Measurements from ENCODE around the gene NANOS3.
A peak's percentile ranks its signal among the peaks of the same experiment; 100 is the strongest.

The NANOS3 gene

DNA sequence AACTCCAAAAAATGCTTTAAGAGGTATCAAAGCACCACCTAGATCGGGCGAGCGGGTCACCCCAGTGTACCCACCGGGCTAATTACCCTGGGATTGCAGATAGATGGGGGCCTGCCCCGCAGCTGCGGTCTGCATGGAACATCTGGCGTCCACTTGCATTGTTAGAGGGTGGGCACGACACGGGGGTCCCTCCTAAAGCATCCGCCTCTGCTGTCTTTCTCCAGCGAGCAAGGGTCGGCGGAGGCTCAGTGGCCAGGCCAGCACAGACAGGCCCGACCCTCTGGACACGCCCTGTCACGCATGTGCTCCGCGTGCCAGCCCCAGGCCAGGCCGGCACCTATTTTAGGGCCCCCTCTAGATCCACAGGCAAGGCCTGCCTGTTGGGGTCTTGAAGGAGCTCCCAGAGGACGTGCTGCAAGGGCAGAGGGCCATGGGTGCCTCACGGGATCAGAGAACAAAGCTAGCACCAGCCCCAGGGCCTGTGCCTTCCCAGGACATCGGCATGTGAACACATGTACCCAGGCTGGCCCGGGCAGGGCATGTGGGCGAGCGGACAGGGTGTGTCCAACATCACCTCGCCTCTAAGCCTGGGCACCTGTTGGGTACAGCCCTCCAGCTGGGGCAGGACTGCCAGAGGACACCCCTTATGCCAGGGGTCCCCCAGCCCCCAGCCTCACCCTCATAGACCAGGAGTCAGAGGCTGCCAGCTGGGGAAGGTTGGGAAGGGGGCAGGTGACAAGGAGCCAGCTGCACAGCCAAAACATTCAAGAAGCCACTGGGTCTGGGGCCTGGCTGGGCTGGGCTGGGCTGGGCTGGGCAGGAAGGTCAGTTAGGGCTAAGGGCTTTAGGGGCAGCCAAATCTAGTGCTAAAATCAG is 35.6 kb upstream of the NANOS3 start:
- TF ChIP-seq, protein P1, sequence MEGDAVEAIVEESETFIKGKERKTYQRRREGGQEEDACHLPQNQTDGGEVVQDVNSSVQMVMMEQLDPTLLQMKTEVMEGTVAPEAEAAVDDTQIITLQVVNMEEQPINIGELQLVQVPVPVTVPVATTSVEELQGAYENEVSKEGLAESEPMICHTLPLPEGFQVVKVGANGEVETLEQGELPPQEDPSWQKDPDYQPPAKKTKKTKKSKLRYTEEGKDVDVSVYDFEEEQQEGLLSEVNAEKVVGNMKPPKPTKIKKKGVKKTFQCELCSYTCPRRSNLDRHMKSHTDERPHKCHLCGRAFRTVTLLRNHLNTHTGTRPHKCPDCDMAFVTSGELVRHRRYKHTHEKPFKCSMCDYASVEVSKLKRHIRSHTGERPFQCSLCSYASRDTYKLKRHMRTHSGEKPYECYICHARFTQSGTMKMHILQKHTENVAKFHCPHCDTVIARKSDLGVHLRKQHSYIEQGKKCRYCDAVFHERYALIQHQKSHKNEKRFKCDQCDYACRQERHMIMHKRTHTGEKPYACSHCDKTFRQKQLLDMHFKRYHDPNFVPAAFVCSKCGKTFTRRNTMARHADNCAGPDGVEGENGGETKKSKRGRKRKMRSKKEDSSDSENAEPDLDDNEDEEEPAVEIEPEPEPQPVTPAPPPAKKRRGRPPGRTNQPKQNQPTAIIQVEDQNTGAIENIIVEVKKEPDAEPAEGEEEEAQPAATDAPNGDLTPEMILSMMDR (IDR thresholded peaks at IDR 0.05; ENCODE audit: low read depth, low read length): no peak
- H3K4me3 ChIP-seq (ENCODE audit: low read depth, low read length): peak overlapping the region; percentile 93

GRCh38 chr19:13841962-13842290 is 35.0 kb upstream of the NANOS3 start:
- peak overlapping the region; percentile 93 for H3K4me3 ChIP-seq (ENCODE audit: low read depth, low read length)
- TF ChIP-seq, protein P1 (IDR thresholded peaks at IDR 0.05; ENCODE audit: low read depth, low read length): no peak

GRCh38 chr19:13842291-13843103 is 34.4 kb upstream of the NANOS3 start:
- peak overlapping the region; percentile 93 for H3K4me3 ChIP-seq (ENCODE audit: low read depth, low read length)
- TF ChIP-seq, protein P1 (IDR thresholded peaks at IDR 0.05; ENCODE audit: low read depth, low read length): no peak

GRCh38 chr19:13843104-13843921 is 33.6 kb upstream of the NANOS3 start:
- TF ChIP-seq, protein P1 (IDR thresholded peaks at IDR 0.05; ENCODE audit: low read depth, low read length): no peak
- peak overlapping the region; percentile 93 for H3K4me3 ChIP-seq (ENCODE audit: low read depth, low read length)

DNA sequence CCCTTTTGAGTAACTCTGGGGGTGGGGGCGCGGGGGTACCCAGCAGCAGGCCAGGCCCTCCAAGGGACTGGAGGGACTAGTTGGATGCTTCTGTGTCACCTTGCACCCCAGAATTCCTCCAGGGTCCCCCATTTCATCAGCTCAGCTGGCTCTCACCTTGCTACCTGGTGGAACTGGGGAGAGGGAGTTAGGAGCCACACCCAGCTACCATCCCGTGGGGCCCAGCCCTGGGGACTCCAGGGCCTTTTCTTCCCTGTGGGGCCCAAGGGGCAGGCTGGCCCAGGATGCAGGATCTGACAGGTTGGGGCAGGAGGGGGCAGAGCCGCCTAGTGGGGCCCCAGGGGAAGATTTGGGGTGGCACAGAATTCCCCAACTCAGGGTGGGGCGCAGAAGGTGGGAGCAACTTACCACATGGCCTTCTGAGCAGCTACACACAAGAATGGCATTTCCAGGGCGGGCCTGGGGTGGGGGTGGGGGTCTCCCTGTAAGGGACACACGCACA is 32.8 kb upstream of the NANOS3 start:
- TF ChIP-seq, protein P1 (IDR thresholded peaks at IDR 0.05; ENCODE audit: low read depth, low read length): no peak
- no peak overlapping the region for H3K4me3 ChIP-seq (ENCODE audit: low read depth, low read length)

DNA sequence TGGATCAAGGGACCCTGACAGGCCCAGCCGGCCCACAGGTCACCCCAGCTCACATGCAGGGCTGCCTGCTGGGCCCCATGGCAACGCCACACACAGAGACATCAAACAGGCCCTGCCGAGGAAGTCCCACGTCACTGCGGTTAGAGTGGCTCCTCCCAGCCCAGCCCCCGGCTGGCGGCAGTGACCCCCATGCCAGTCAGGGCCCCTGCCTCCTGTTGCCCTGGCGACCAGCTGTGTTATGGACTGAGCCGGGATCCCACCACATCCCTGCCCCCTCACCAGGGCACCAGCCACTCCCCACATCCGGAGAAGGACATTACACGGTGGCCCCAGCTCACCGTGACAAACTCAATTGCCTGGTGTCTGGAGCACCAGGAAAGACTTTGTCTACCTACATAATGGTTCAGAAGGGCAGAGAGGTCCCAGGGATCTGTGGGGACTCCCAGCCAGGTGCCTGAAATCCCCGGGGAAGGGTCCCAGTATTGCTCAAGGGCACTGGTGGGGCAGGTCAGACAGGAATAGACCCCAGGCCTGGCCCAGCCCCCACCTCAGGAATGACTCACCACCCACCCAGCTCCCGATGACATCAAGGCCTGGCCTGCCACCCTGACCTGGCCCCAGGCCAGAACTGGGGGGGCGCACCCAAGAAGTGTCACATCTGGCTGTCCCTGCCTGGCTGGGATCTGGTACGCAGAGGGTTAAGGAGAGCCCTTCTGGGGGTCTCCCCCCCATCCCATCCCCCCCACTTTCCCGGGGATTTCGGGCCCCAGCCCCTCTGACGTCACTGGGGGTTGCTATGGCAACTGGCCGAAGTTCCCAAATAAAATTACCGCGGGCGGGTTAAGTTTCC is 30.2 kb upstream of the NANOS3 start:
- peak overlapping the region; percentile 49 for H3K4me3 ChIP-seq (ENCODE audit: low read depth, low read length)
- TF ChIP-seq, protein P1 (IDR thresholded peaks at IDR 0.05; ENCODE audit: low read depth, low read length): no peak
